ENCODE data around the gene CD36.

DNA sequence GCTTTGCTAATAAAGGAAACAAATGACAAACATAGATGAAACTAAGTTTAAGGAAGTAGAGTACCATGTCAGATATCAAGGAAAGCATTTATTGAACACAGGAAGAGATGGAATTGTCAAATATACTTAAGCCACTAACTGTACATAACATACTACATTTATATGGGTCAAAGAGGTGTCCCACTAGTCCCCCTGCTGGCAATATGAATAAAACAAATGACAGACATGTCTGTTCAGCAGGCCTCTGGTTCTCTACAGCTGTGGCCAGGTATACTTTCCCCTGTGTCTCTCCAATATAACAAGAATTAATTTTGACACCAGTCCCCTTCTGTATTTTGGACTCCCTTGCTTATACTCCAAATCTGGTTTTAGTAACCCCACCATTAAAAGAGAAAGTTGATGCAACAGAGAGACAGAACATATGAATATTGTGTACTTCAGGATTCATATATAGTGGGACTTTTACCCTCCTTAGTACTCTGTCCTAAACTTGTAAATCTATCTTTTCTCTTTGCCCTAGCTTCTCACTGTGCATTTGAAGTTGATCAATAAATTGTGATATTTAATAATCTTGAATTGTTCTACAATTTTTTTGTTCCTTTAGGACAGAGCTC lies 42.9 kb downstream of the CD36 start:
- TF ChIP-seq, protein P1, sequence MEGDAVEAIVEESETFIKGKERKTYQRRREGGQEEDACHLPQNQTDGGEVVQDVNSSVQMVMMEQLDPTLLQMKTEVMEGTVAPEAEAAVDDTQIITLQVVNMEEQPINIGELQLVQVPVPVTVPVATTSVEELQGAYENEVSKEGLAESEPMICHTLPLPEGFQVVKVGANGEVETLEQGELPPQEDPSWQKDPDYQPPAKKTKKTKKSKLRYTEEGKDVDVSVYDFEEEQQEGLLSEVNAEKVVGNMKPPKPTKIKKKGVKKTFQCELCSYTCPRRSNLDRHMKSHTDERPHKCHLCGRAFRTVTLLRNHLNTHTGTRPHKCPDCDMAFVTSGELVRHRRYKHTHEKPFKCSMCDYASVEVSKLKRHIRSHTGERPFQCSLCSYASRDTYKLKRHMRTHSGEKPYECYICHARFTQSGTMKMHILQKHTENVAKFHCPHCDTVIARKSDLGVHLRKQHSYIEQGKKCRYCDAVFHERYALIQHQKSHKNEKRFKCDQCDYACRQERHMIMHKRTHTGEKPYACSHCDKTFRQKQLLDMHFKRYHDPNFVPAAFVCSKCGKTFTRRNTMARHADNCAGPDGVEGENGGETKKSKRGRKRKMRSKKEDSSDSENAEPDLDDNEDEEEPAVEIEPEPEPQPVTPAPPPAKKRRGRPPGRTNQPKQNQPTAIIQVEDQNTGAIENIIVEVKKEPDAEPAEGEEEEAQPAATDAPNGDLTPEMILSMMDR (IDR thresholded peaks at IDR 0.05; ENCODE audit: control extremely low read depth in 1 of 3, insufficient read depth in 1 of 3, low read depth in 1 of 3, low read length in 3 of 3) = no peak
- TF ChIP-seq SUZ12 (IDR thresholded peaks at IDR 0.05; ENCODE audit: low read length) = no peak
- no peak for TF ChIP-seq GABPA (IDR thresholded peaks at IDR 0.05; ENCODE audit: borderline replicate concordance, insufficient read depth, low read length)
- TF ChIP-seq JUND (IDR thresholded peaks at IDR 0.05; ENCODE audit: low read length) = no peak
- TF ChIP-seq KDM1A (IDR thresholded peaks at IDR 0.05; ENCODE audit: borderline replicate concordance, low read length) = no peak
- TF ChIP-seq TEAD4 (IDR thresholded peaks at IDR 0.05; ENCODE audit: low read depth, low read length) = no peak
- no peak for TF ChIP-seq RAD21 (IDR thresholded peaks at IDR 0.05 in 1 of 2, conservative IDR thresholded peaks at IDR 0.05 in 1 of 2; ENCODE audit: low read depth in 2 of 2, low read length in 2 of 2)
- no peak for TF ChIP-seq KDM5A (IDR thresholded peaks at IDR 0.05; ENCODE audit: low read length)
- TF ChIP-seq CEBPB (IDR thresholded peaks at IDR 0.05; ENCODE audit: low read depth, low read length) = no peak
- no peak for TF ChIP-seq NRF1 (IDR thresholded peaks at IDR 0.05; ENCODE audit: low read depth, low read length)
- TF ChIP-seq POLR2A (IDR thresholded peaks at IDR 0.05; ENCODE audit: control extremely low read depth in 1 of 2, low read depth in 2 of 2, low read length in 2 of 2) = no peak
- no peak for TF ChIP-seq RBBP5 (IDR thresholded peaks at IDR 0.05; ENCODE audit: borderline replicate concordance, low read depth, low read length)

All from H1 (cell line).